ENCODE measurements around the gene SERPINA9.

The SERPINA9 gene

DNA sequence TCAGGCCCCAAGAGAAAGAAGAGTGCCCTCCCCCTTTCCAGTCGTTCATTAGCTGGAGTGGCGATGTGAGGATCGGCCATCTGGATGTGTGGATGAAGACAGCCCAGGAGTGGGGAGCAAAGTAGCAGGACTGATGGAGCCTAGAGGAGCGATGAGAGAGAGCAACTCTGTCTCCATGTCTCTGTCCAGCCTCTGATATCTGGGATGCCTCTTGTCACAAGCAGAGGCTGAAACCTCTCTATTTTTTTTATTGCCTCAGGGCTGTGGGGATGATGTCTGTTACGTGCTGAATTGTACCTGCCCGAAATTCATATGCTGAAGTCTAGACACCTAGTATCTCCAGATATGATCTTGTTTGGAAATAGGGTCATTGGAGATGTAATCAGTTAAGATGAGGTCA is 26.1 kb downstream of the SERPINA9 start:
- TF ChIP-seq, protein P1, sequence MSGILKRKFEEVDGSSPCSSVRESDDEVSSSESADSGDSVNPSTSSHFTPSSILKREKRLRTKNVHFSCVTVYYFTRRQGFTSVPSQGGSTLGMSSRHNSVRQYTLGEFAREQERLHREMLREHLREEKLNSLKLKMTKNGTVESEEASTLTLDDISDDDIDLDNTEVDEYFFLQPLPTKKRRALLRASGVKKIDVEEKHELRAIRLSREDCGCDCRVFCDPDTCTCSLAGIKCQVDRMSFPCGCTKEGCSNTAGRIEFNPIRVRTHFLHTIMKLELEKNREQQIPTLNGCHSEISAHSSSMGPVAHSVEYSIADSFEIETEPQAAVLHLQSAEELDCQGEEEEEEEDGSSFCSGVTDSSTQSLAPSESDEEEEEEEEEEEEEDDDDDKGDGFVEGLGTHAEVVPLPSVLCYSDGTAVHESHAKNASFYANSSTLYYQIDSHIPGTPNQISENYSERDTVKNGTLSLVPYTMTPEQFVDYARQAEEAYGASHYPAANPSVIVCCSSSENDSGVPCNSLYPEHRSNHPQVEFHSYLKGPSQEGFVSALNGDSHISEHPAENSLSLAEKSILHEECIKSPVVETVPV (CRISPR knock-in tag; IDR thresholded peaks at IDR 0.05) = no peak
- TF ChIP-seq OSR1 (CRISPR knock-in tag; IDR thresholded peaks at IDR 0.05) = no peak
- TF ChIP-seq, protein P2, sequence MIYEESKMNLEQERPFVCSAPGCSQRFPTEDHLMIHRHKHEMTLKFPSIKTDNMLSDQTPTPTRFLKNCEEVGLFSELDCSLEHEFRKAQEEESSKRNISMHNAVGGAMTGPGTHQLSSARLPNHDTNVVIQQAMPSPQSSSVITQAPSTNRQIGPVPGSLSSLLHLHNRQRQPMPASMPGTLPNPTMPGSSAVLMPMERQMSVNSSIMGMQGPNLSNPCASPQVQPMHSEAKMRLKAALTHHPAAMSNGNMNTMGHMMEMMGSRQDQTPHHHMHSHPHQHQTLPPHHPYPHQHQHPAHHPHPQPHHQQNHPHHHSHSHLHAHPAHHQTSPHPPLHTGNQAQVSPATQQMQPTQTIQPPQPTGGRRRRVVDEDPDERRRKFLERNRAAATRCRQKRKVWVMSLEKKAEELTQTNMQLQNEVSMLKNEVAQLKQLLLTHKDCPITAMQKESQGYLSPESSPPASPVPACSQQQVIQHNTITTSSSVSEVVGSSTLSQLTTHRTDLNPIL (CRISPR knock-in tag; IDR thresholded peaks at IDR 0.05; ENCODE audit: low read depth) = no peak
- ATAC-seq = no peak

DNA sequence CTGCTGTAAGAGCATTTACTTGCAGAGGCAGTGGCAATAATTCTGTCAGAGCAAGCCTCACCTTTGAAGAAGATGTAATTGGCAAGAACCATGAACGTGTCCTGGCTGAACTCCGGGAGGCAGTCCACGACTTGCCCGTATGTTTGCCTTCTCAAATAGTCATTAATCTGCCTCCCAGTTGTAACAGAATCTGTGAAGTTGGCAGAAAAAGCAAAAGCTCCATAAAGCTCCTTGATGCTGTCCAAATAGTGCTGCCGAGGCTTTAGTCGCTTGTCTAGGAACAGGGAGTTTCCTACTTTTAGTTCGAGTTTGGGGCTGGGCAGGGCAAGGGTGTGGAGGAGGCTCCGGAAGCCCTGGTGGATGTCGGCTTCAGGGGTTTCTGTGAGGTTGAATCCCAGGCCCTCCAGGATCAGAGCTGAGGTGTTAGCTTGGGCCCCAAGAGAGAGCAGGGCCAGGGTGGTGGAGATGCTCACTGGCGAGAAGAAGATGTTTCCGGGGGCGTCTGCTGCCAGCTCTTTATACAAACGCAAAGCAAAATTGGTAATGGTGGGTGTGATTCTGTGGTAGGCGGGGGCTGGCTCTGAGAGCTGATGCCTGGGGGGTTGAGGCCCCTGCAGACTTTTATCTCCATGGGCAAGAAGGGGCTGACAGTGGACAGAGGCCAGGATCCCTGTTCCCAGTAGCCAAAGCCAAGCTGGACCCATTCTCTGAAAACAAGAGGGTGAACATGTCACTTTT is 27.8 kb downstream of the SERPINA9 start:
- ATAC-seq = no peak

DNA sequence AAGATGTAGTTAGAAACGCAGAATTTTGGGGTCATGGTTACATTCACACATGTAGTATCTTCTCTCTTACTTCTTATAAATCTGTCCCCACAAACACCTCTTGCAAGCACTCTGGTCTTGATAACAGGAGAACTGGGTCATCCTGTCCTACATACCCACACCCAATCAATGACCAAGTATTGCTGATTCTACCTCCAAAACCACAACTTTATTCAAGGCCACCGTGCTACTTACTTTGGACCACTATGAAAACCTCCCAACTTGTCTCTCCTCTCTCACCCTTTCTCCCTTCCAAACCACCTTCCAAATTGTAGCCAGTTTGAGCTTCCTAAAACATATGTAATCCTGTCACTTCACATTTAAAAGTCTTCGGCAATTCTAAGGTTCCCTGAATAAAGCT is 28.8 kb downstream of the SERPINA9 start:
- no peak for TF ChIP-seq TOX (CRISPR knock-in tag; IDR thresholded peaks at IDR 0.05; ENCODE audit: borderline replicate concordance)
- TF ChIP-seq RARB (CRISPR knock-in tag; IDR thresholded peaks at IDR 0.05) = no peak
- no peak for TF ChIP-seq GLIS3 (CRISPR knock-in tag; IDR thresholded peaks at IDR 0.05)
- TF ChIP-seq BACH2 (CRISPR knock-in tag; IDR thresholded peaks at IDR 0.05; ENCODE audit: borderline replicate concordance) = no peak
- TF ChIP-seq SNAI2 (CRISPR knock-in tag; IDR thresholded peaks at IDR 0.05) = no peak
- no peak for TF ChIP-seq CSDC2 (CRISPR knock-in tag; IDR thresholded peaks at IDR 0.05)
- TF ChIP-seq, protein P3, sequence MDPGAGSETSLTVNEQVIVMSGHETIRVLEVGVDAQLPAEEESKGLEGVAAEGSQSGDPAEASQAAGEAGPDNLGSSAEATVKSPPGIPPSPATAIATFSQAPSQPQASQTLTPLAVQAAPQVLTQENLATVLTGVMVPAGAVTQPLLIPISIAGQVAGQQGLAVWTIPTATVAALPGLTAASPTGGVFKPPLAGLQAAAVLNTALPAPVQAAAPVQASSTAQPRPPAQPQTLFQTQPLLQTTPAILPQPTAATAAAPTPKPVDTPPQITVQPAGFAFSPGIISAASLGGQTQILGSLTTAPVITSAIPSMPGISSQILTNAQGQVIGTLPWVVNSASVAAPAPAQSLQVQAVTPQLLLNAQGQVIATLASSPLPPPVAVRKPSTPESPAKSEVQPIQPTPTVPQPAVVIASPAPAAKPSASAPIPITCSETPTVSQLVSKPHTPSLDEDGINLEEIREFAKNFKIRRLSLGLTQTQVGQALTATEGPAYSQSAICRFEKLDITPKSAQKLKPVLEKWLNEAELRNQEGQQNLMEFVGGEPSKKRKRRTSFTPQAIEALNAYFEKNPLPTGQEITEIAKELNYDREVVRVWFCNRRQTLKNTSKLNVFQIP (CRISPR knock-in tag; IDR thresholded peaks at IDR 0.05; ENCODE audit: borderline replicate concordance, low read depth) = no peak
- no peak for TF ChIP-seq ARNTL (CRISPR knock-in tag; IDR thresholded peaks at IDR 0.05; ENCODE audit: borderline replicate concordance, low read depth)
- TF ChIP-seq ESRRG (CRISPR knock-in tag; IDR thresholded peaks at IDR 0.05) = no peak
- TF ChIP-seq ZFP3 (CRISPR knock-in tag; IDR thresholded peaks at IDR 0.05) = no peak
- TF ChIP-seq ZNF70 (CRISPR knock-in tag; IDR thresholded peaks at IDR 0.05) = no peak
- no peak for TF ChIP-seq ZC3H10 (CRISPR knock-in tag; IDR thresholded peaks at IDR 0.05)
- no peak for TF ChIP-seq TCF4 (CRISPR knock-in tag; IDR thresholded peaks at IDR 0.05; ENCODE audit: borderline replicate concordance)
- ATAC-seq = no peak

More for the DNA sequence above, 27.8 kb downstream of the SERPINA9 start:
- TF ChIP-seq, protein P1 (CRISPR knock-in tag; IDR thresholded peaks at IDR 0.05) = no peak
- TF ChIP-seq ZC3H10 (CRISPR knock-in tag; IDR thresholded peaks at IDR 0.05) (no peak), CSDC2 (CRISPR knock-in tag; IDR thresholded peaks at IDR 0.05) (no peak), ZNF8 (CRISPR knock-in tag; IDR thresholded peaks at IDR 0.05) (no peak), OSR1 (CRISPR knock-in tag; IDR thresholded peaks at IDR 0.05) (no peak), TOX (CRISPR knock-in tag; IDR thresholded peaks at IDR 0.05; ENCODE audit: borderline replicate concordance) (no peak)
- TF ChIP-seq, protein P4, sequence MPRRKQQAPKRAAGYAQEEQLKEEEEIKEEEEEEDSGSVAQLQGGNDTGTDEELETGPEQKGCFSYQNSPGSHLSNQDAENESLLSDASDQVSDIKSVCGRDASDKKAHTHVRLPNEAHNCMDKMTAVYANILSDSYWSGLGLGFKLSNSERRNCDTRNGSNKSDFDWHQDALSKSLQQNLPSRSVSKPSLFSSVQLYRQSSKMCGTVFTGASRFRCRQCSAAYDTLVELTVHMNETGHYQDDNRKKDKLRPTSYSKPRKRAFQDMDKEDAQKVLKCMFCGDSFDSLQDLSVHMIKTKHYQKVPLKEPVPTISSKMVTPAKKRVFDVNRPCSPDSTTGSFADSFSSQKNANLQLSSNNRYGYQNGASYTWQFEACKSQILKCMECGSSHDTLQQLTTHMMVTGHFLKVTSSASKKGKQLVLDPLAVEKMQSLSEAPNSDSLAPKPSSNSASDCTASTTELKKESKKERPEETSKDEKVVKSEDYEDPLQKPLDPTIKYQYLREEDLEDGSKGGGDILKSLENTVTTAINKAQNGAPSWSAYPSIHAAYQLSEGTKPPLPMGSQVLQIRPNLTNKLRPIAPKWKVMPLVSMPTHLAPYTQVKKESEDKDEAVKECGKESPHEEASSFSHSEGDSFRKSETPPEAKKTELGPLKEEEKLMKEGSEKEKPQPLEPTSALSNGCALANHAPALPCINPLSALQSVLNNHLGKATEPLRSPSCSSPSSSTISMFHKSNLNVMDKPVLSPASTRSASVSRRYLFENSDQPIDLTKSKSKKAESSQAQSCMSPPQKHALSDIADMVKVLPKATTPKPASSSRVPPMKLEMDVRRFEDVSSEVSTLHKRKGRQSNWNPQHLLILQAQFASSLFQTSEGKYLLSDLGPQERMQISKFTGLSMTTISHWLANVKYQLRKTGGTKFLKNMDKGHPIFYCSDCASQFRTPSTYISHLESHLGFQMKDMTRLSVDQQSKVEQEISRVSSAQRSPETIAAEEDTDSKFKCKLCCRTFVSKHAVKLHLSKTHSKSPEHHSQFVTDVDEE (CRISPR knock-in tag; IDR thresholded peaks at IDR 0.05) = no peak

DNA sequence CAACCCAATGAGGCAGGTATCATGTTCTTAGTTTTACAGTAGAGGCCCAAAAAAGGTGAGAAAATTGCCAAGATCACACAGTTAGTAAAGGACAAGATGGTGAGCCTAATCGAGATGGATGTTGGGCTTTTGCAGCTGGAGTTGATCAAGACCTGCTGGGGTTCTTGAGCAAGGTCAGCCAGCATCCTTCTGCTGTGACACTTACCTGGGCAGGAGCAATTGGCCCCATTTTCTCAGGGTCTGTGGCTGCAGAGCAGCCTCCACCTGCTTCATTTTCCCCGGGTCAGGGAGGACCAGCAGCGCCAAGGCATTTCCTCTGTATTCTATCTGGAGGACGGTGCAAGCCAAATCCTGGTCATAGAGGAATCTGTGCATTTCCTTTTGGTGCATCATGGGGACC is 29.9 kb downstream of the SERPINA9 start:
- no peak for ATAC-seq
- no peak for TF ChIP-seq TOX (CRISPR knock-in tag; IDR thresholded peaks at IDR 0.05; ENCODE audit: borderline replicate concordance)
- TF ChIP-seq, protein P1 (CRISPR knock-in tag; IDR thresholded peaks at IDR 0.05) = no peak
- TF ChIP-seq ZNF70 (CRISPR knock-in tag; IDR thresholded peaks at IDR 0.05) = no peak
- TF ChIP-seq ZNF565 (CRISPR knock-in tag; conservative IDR thresholded peaks at IDR 0.05; ENCODE audit: low read depth) = no peak
- TF ChIP-seq, protein P3 (CRISPR knock-in tag; IDR thresholded peaks at IDR 0.05; ENCODE audit: borderline replicate concordance, low read depth) = no peak
- TF ChIP-seq CSDC2 (CRISPR knock-in tag; IDR thresholded peaks at IDR 0.05) = no peak
- no peak for TF ChIP-seq ISL1 (CRISPR knock-in tag; IDR thresholded peaks at IDR 0.05)
- TF ChIP-seq TCF4 (CRISPR knock-in tag; IDR thresholded peaks at IDR 0.05; ENCODE audit: borderline replicate concordance) = no peak
- no peak for TF ChIP-seq PPARA (CRISPR knock-in tag; IDR thresholded peaks at IDR 0.05; ENCODE audit: borderline replicate concordance)
